Skeletal muscle tissue (tissue), 5 donors: ENCODE results near the gene FGF21. TPM values are rescaled to one million over a fixed set of nuclear protein-coding genes. Genes with fewer than 3 reads are reported as not detected.
A peak's percentile ranks its signal among the peaks of the same experiment; 100 is the strongest.

Experiments
- H3K27ac ChIP-seq: one replicate; pipeline ENCODE4 v1.7.0; 2013; ENCODE audit warnings: mild to moderate bottlenecking, low read depth, low read length, inconsistent platforms
- H3K27me3 ChIP-seq, 3 donors: one replicate each; pipeline ENCODE4 v1.7.0; 2013; ENCODE audit warnings: low read length in 3 of 3; ENCODE audit not compliant: control insufficient read depth in 3 of 3, insufficient read depth in 3 of 3
- H3K36me3 ChIP-seq, 3 donors: one replicate each; pipeline ENCODE4 v1.7.0; 2013; ENCODE audit warnings: low read length in 3 of 3; ENCODE audit not compliant: control insufficient read depth in 3 of 3, insufficient read depth in 3 of 3
- H3K4me1 ChIP-seq, 3 donors: one replicate each; pipeline ENCODE4 v1.7.0; 2013; ENCODE audit warnings: low read length in 3 of 3, mild to moderate bottlenecking in 3 of 3; ENCODE audit not compliant: control insufficient read depth in 3 of 3, insufficient read depth in 3 of 3
- H3K4me3 ChIP-seq, 3 donors: one replicate each; pipeline ENCODE4 v1.7.0; 2013; ENCODE audit warnings: low read length in 3 of 3
- H3K9ac ChIP-seq, 3 donors: one replicate each; pipeline ENCODE4 v1.7.0; 2013; ENCODE audit warnings: low read length in 3 of 3, mild to moderate bottlenecking in 3 of 3, moderate library complexity in 2 of 3, low read depth in 1 of 3
- H3K9me3 ChIP-seq, 3 donors: one replicate each; pipeline ENCODE4 v1.7.0; 2013; ENCODE audit warnings: low read length in 3 of 3; ENCODE audit not compliant: control insufficient read depth in 3 of 3
- small RNA-seq: library from RNA; depleted of rRNA; stranded (forward); fragments of <200 nt; gene quantifications from one replicate; pipeline ENCODE3, GENCODE V24; 2014
- total RNA-seq: library from RNA; depleted of rRNA; stranded (reverse); fragments of >200 nt; gene quantifications from one replicate; pipeline ENCODE4 v1.2.3, GENCODE V29; 2014
- donor health status: Osteomylitis.

Gene FGF21
- total RNA-seq, 1 donor from 2014 or later, result not detected

GRCh38 chr19:48799358-48800300, 44.3 kb downstream of the FGF21 start:
- Histone ChIP-seq H3K27me3 (no peaks in the 10 kb centered on the region), H3K4me3 (no peak overlapping the region), H3K9ac (no peak overlapping the region), H3K36me3 (peaks cover 0 to 13% (median 9%) of the 10 kb centered on the region in 3 donors), H3K9me3 (no peaks in the 10 kb centered on the region), H3K4me1 (peaks cover 8 to 21% (median 16%) of the 10 kb centered on the region in 3 donors), H3K27ac (no peak overlapping the region)

- Histone ChIP-seq H3K36me3 (peaks cover 0 to 11% (median 7%) of the 10 kb centered on the region in 3 donors), H3K4me3 (no peak overlapping the region)
Measured at GRCh38 chr19:48802623-48803022, 47.3 kb downstream of the FGF21 start.

GRCh38 chr19:48804496-48804895, 49.2 kb downstream of the FGF21 start:
- no peaks in the 10 kb centered on the region for H3K27me3 ChIP-seq
- H3K4me3 ChIP-seq, result no peak overlapping the region
- H3K36me3 ChIP-seq, result peaks cover 0 to 10% (median 3%) of the 10 kb centered on the region in 3 donors
- no peak overlapping the region for H3K9ac ChIP-seq
- no peak overlapping the region for H3K27ac ChIP-seq
- H3K9me3 ChIP-seq, result no peaks in the 10 kb centered on the region
- H3K4me1 ChIP-seq, result peaks cover 0 to 21% (median 18%) of the 10 kb centered on the region in 3 donors

More at GRCh38 chr19:48802623-48803022, 47.3 kb downstream of the FGF21 start:
- Histone ChIP-seq H3K27me3 (no peaks in the 10 kb centered on the region), H3K27ac (no peak overlapping the region), H3K9ac (no peak overlapping the region), H3K4me1 (peaks cover 0 to 10% (median 9%) of the 10 kb centered on the region in 3 donors), H3K9me3 (no peaks in the 10 kb centered on the region)

GRCh38 chr19:48805452-48805851, 50.1 kb downstream of the FGF21 start:
- no peak overlapping the region for H3K9ac ChIP-seq
- H3K4me3 ChIP-seq, result no peak overlapping the region
- no peaks in the 10 kb centered on the region for H3K9me3 ChIP-seq
- H3K27ac ChIP-seq, result no peak overlapping the region
- H3K4me1 ChIP-seq, result peaks cover 9 to 28% (median 28%) of the 10 kb centered on the region in 3 donors
- peaks cover 0 to 7% (median 3%) of the 10 kb centered on the region in 3 donors for H3K36me3 ChIP-seq
- H3K27me3 ChIP-seq, result no peaks in the 10 kb centered on the region

- no peak overlapping the region for H3K9ac ChIP-seq
- H3K36me3 ChIP-seq, result peaks cover 0 to 7% (median 3%) of the 10 kb centered on the region in 3 donors
- no peak overlapping the region for H3K27ac ChIP-seq
Measured at GRCh38 chr19:48806518-48806817, 51.1 kb downstream of the FGF21 start.

GRCh38 chr19:48806818-48807589, 51.7 kb downstream of the FGF21 start:
- Histone ChIP-seq H3K4me1 (peaks cover 10 to 28% (median 28%) of the 10 kb centered on the region in 3 donors), H3K27me3 (no peaks in the 10 kb centered on the region), H3K4me3 (peak overlapping the region in 1 of 3 donors; percentile 22), H3K36me3 (peaks cover 0 to 7% (median 3%) of the 10 kb centered on the region in 3 donors), H3K9ac (peak overlapping the region in 1 of 3 donors; percentile 40), H3K27ac (no peak overlapping the region), H3K9me3 (no peaks in the 10 kb centered on the region)

More at GRCh38 chr19:48806518-48806817, 51.1 kb downstream of the FGF21 start:
- no peak overlapping the region for H3K4me3 ChIP-seq
- H3K4me1 ChIP-seq, result peaks cover 10 to 28% (median 28%) of the 10 kb centered on the region in 3 donors
- H3K27me3 ChIP-seq, result no peaks in the 10 kb centered on the region
- H3K9me3 ChIP-seq, result no peaks in the 10 kb centered on the region

- H3K4me3 ChIP-seq, result no peak overlapping the region
- H3K27me3 ChIP-seq, result no peaks in the 10 kb centered on the region
- no peaks in the 10 kb centered on the region for H3K9me3 ChIP-seq
- peaks cover 14 to 33% (median 32%) of the 10 kb centered on the region in 3 donors for H3K4me1 ChIP-seq
- no peak overlapping the region for H3K27ac ChIP-seq
- H3K9ac ChIP-seq, result peak overlapping the region in 1 of 3 donors; percentile 40
- peaks cover 0 to 7% (median 3%) of the 10 kb centered on the region in 3 donors for H3K36me3 ChIP-seq
Measured at GRCh38 chr19:48807590-48808308, 52.4 kb downstream of the FGF21 start.

Small RNA genes within 50 kb of the gene (small RNA-seq; reads per million reads assigned to genes)
- not detected for gene RNU6-317P

Other genes with a start within 250 kb of the FGF21 start
- gene LMTK3, start 243.7 kb upstream of the FGF21 start, total RNA-seq, result not detected
- not detected for gene SULT2B1, start 203.4 kb upstream of the FGF21 start, total RNA-seq
- not detected for gene SPACA4, start 148.8 kb upstream of the FGF21 start, total RNA-seq
- 1.6 TPM for gene FAM83E, start 140.4 kb upstream of the FGF21 start, total RNA-seq
- 2,225 TPM for gene RPL18, start 136.3 kb upstream of the FGF21 start, total RNA-seq
- 2.1 TPM for gene SPHK2, start 136.0 kb upstream of the FGF21 start, total RNA-seq
- gene DBP, start 118.1 kb upstream of the FGF21 start, total RNA-seq, result 6.8 TPM
- 3.7 TPM for gene CA11, start 109.3 kb upstream of the FGF21 start, total RNA-seq
- under 0.01 TPM for gene NTN5, start 82.5 kb upstream of the FGF21 start, total RNA-seq
- not detected for gene FUT2, start 59.6 kb upstream of the FGF21 start, total RNA-seq
- 5.2 TPM for gene MAMSTR, start 35.8 kb upstream of the FGF21 start, total RNA-seq
- gene RASIP1, start 14.9 kb upstream of the FGF21 start, total RNA-seq, result 23.5 TPM
- gene IZUMO1, start 8.6 kb upstream of the FGF21 start, total RNA-seq, result 0.52 TPM
- 1.0 TPM for gene FUT1, start 2.9 kb upstream of the FGF21 start, total RNA-seq
- 13.6 TPM for gene BCAT2, start 55.5 kb downstream of the FGF21 start, total RNA-seq
- 0.52 TPM for gene HSD17B14, start 81.0 kb downstream of the FGF21 start, total RNA-seq
- 14.1 TPM for gene PLEKHA4, start 113.1 kb downstream of the FGF21 start, total RNA-seq
- gene PPP1R15A, start 116.9 kb downstream of the FGF21 start, total RNA-seq, result 26.1 TPM
- not detected for gene TULP2, start 143.2 kb downstream of the FGF21 start, total RNA-seq
- 107 TPM for gene NUCB1, start 144.8 kb downstream of the FGF21 start, total RNA-seq
- gene DHDH, start 178.2 kb downstream of the FGF21 start, total RNA-seq, result not detected
- gene BAX, start 199.4 kb downstream of the FGF21 start, total RNA-seq, result 20.4 TPM
- 470 TPM for gene FTL, start 209.8 kb downstream of the FGF21 start, total RNA-seq
- 42.8 TPM for gene GYS1, start 237.8 kb downstream of the FGF21 start, total RNA-seq
- gene RUVBL2, start 238.4 kb downstream of the FGF21 start, total RNA-seq, result 101 TPM